ENCODE measurements around the gene PSMC3.

Gene PSMC3

DNA sequence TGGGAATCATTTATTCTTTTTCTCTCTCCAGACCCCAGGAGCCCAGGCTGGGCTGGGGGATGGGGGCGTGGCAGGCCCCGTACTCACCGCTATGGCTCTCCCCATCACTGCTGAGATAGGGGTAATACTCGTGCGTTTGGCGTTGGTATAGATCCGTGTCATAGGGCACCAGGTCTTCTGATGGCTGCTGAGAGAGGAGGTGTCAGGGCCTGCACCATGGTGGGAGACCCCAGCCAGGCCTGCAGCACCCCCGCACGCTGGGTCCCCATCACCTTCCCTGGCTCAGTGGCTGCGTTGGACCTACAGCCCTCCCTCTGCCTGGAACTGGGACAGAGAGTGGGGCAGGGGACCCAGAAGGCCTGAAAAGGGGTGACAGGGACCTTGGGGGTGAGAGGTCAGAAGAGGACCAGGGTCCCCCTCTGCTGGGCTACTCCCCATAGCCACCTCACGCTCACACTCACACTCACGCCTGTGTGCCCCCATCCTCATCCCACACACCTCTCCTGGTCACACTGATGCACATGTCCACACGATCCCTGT, 50.6 kb downstream of the PSMC3 start:
- TF ChIP-seq, protein P1, sequence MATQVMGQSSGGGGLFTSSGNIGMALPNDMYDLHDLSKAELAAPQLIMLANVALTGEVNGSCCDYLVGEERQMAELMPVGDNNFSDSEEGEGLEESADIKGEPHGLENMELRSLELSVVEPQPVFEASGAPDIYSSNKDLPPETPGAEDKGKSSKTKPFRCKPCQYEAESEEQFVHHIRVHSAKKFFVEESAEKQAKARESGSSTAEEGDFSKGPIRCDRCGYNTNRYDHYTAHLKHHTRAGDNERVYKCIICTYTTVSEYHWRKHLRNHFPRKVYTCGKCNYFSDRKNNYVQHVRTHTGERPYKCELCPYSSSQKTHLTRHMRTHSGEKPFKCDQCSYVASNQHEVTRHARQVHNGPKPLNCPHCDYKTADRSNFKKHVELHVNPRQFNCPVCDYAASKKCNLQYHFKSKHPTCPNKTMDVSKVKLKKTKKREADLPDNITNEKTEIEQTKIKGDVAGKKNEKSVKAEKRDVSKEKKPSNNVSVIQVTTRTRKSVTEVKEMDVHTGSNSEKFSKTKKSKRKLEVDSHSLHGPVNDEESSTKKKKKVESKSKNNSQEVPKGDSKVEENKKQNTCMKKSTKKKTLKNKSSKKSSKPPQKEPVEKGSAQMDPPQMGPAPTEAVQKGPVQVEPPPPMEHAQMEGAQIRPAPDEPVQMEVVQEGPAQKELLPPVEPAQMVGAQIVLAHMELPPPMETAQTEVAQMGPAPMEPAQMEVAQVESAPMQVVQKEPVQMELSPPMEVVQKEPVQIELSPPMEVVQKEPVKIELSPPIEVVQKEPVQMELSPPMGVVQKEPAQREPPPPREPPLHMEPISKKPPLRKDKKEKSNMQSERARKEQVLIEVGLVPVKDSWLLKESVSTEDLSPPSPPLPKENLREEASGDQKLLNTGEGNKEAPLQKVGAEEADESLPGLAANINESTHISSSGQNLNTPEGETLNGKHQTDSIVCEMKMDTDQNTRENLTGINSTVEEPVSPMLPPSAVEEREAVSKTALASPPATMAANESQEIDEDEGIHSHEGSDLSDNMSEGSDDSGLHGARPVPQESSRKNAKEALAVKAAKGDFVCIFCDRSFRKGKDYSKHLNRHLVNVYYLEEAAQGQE (IDR thresholded peaks at IDR 0.05; ENCODE audit: insufficient read depth in 1 of 2, low read depth in 2 of 2, low read length in 2 of 2): no peak
- TF ChIP-seq TAF1 (IDR thresholded peaks at IDR 0.05; ENCODE audit: borderline replicate concordance, insufficient read depth, low read length) (no peak), SIN3A (IDR thresholded peaks at IDR 0.05; ENCODE audit: borderline replicate concordance, insufficient read depth, low read length) (no peak), POLR2AphosphoS5 (IDR thresholded peaks at IDR 0.05; ENCODE audit: low read depth, low read length) (no peak), FOXP2 (optimal IDR thresholded peaks at IDR 0.05; ENCODE audit: borderline replicate concordance, extremely low read depth, extremely low read length, insufficient read depth) (no peak)

DNA sequence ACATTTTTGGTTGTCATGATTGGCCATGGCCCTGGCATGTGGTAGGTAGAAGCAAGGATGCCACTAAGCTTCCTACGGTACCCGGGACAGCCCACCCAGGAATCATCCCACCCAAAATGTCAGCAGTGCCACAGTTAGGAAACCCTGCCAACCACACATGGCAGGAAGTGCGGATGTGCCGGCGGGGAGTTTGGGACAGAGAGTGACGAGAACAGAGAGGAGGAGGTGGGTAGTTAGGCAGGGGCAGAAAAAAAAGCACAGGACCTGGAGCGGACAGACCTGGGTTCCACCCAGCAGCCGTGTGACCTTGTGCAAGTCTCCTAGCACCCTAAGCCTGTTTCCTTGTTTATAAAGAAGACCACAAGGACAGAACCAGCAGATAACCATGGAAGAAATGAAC, 51.2 kb downstream of the PSMC3 start:
- TF ChIP-seq POLR2AphosphoS5 (IDR thresholded peaks at IDR 0.05; ENCODE audit: low read depth, low read length): no peak
- TF ChIP-seq SIN3A (IDR thresholded peaks at IDR 0.05; ENCODE audit: borderline replicate concordance, insufficient read depth, low read length): no peak
- TF ChIP-seq FOXP2 (optimal IDR thresholded peaks at IDR 0.05; ENCODE audit: borderline replicate concordance, extremely low read depth, extremely low read length, insufficient read depth): no peak

DNA sequence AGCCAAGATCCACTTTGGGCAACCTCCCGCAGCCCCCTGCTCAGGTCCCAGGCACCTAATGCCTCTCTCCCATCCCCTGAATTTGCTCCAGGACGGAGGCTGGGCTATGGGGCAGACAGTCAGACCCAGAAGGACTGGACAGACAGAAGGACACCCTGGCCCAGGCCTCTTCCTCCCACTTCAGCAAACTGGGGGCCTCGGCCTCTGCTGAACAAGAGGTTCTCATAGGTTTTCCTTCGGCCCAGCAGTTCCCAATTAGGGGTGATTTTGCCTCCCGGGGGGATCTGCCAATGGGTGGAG, 51.6 kb downstream of the PSMC3 start:
- TF ChIP-seq SIN3A (IDR thresholded peaks at IDR 0.05; ENCODE audit: borderline replicate concordance, insufficient read depth, low read length) (no peak), TAF1 (IDR thresholded peaks at IDR 0.05; ENCODE audit: borderline replicate concordance, insufficient read depth, low read length) (no peak), POLR2AphosphoS5 (IDR thresholded peaks at IDR 0.05; ENCODE audit: low read depth, low read length) (no peak), FOXP2 (optimal IDR thresholded peaks at IDR 0.05; ENCODE audit: borderline replicate concordance, extremely low read depth, extremely low read length, insufficient read depth) (no peak)
- TF ChIP-seq, protein P1 (IDR thresholded peaks at IDR 0.05; ENCODE audit: insufficient read depth in 1 of 2, low read depth in 2 of 2, low read length in 2 of 2): no peak

DNA sequence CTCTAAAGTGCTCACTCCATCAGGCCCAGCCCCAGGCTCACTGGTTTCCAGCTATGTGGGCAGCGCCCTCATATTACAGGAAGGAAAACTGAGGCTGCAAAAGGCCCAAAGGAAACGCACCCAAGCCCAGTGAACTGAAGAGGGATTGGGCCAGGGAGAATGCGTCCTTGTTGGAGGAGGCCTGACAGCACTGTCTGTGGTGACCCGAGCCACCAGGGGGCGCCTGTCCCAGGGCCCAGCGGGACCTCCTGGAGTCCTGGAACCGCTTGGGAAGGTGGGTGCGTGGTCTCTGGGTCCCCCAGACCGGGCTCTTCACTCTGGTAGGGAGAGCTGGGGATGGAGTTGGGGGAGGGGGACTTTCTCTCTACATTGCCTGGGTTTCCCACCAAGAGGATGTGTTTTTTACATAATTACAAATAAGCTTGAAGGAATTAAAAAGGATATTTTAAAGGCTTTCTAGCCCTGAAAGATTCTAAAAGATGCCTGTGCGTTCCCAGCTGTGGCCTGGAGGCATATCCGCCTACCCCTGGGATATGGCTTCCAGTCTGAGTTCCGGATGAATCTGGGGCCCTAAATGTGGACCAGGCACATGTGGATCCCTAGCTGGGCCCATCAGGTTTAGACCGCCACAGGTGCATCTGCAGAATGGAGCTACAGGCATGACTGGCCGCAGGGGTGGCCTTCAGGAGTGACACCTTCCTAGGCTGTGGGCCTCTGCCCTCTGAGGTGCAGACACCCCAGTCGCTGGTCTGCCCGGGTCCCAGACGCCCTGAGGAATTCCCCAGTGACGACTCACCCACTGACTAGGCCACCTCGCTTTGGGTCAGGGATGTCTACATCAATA, 52.1 kb downstream of the PSMC3 start:
- TF ChIP-seq, protein P1 (IDR thresholded peaks at IDR 0.05; ENCODE audit: insufficient read depth in 1 of 2, low read depth in 2 of 2, low read length in 2 of 2): no peak
- TF ChIP-seq TAF1 (IDR thresholded peaks at IDR 0.05; ENCODE audit: borderline replicate concordance, insufficient read depth, low read length) (no peak), FOXP2 (optimal IDR thresholded peaks at IDR 0.05; ENCODE audit: borderline replicate concordance, extremely low read depth, extremely low read length, insufficient read depth) (no peak), SIN3A (IDR thresholded peaks at IDR 0.05; ENCODE audit: borderline replicate concordance, insufficient read depth, low read length) (no peak), POLR2AphosphoS5 (IDR thresholded peaks at IDR 0.05; ENCODE audit: low read depth, low read length) (no peak)

DNA sequence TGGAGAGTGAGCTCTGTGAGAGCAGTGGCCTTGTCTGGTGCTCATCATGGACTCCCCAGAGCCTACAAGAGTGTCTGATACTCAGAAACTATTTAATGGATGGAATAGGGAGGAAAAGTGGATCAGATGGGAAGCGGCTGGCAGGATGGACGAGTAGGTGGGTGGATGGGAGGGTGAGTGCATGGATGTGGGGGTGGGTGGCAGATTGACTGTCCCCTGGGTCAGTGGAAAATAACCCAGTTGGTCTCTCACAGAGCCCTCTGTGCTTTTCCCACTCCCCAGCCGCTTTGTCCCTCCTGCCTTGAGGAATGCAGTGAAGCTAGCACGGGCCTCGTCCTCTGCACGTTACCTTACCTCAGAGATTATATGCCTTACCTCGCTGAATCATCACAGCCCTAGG, 53.8 kb downstream of the PSMC3 start:
- TF ChIP-seq TAF1 (IDR thresholded peaks at IDR 0.05; ENCODE audit: borderline replicate concordance, insufficient read depth, low read length): no peak
- TF ChIP-seq, protein P1 (IDR thresholded peaks at IDR 0.05; ENCODE audit: insufficient read depth in 1 of 2, low read depth in 2 of 2, low read length in 2 of 2): no peak
- no peak for TF ChIP-seq SIN3A (IDR thresholded peaks at IDR 0.05; ENCODE audit: borderline replicate concordance, insufficient read depth, low read length)
